COLO829 (cell line): ENCODE data around the gene MAGT1.
"Not testable (repeated sequence)": the region's sequence is repeated elsewhere in the genome, so short reads cannot be mapped to it uniquely, and the experiment has no call there.

Source experiments
- DNase-seq: peaks from one replicate; pipeline ENCODE4 v3.0.0; 2012; ENCODE audit warnings: low spot score

Gene MAGT1

DNA sequence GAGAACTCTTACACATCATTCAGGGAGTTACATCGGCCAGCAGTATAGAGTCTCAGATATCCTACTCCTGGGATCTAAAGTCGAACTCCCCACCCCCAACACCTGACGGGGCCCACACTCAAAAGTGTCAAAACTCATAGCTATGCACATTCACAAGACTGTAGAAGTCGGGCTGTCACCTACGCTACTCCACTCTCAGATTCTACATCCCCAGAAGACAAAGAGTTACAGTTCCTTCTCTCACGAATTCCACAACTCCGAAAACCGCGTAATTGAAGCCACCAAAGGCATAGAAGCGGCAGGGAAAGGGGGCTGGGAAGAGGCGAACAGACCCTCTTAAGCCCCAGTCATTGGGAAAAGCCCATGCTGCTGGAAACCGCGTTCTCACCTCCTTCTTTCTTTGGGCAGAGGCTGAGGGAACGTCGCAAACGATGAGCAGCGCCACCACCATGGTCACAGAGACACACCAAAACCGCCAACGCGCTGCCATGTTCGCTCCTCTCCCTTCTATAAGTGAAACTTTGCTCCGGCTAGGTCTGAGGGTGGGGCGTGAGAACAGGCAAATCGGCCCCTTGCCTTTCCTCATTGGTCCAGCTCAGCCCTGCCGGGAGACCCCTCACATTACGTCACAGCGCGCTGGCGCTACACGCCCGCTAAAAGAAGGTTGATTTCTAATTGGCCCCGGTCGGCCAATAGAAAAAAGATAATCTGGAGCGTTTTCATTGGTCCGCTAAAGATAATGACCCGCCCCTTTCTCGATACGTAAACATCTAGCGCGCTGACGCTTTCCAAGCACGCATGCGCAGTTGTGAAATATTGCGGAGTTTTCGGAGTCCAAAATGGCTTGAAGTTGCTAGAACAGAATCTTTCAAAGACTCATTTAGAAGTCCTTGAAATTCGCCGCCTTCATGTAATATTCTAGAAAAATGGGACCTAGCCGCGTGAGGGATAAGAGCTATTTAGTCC, at the start of gene MAGT1:
Gene MAGT1, minus strand, starts transcription at position 515 of the 966 bp plus-strand sequence. Its CDS starts 25 bp downstream, at position 490.
- peak; percentile 83 for DNase-seq

DNA sequence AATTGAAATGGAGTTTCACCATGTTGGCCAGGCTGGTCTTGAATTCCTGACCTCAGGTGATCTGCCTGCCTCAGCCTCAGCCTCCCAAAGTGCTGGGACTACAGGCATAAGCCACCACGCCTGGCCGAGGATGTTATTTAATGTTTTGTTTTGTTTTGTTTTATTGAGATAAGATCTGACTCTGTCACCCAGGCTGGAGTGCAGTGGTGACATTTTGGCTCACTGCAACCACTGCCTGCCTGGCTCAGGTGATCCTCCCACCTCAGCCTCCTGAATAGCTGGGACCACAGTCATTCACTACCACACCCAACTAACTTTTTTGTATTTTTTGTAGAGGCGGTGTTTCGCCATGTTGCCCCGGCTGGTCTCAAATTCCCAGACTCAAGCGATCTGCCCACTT, 49.8 kb upstream of the MAGT1 start:
- DNase-seq: not testable (repeated sequence)

DNA sequence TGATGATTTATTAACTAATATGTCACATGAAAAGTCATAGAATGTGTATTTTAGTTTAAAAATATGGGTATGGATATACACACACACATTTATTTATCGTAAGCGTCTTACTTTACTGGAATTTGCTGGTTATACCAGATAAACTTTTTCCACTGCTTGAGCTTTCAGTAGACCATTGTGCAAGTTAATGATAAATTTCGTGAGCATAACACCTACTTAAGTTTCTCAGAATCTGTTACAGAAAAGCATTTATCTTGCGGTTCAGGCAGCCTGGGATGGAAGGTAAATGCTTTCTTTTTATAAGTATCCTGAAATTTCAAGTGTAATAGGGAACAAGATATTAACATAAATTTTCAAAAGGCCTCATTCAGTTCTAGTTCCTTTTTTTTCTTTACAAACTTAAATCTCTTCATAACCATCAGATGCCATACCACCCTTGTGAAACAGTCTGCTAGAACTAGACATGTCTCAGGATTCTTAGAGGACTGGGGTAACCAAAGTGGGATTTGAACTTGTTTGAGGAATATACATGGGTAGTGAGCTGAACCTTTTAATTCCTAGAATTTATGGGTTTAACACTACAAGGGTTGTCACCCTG, 42.9 kb upstream of the MAGT1 start:
- DNase-seq: no peak

DNA sequence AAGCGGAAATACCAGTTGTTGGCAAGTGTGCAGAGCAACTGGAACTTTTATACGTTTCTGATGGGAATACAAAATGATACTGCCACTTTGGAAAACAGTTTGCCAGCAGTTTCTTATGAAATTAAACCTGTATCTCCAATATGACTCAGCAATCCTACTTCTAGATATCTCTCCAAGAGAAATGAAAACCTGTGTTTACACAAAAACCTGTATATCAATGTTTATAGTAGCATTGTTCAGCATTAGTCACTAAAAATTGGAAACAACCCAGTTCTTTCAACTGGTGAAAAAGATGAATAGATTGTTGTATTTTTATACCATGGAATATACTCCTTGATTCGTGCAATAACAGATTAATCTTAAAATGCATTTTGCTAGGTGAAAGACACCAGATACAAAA, 42.1 kb upstream of the MAGT1 start:
- no peak for DNase-seq

DNA sequence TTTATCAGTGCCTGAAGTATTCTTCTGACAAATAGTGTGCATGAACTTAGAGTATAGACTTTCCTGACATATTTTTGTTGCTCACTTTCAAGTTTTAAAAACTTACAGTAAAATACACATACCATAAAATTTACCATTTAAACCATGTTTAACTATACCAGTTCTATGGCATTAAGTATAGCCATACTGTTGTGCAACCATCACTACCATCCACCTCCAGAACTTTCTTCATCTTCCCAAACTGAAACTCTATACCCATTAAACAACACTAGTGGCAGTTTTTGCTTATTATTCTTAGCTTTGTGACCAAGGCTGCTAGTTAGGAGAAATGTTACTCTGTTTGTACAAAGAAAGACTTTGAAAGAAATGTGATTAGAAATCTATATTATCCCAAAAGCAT, 41.1 kb upstream of the MAGT1 start:
- no peak for DNase-seq

DNA sequence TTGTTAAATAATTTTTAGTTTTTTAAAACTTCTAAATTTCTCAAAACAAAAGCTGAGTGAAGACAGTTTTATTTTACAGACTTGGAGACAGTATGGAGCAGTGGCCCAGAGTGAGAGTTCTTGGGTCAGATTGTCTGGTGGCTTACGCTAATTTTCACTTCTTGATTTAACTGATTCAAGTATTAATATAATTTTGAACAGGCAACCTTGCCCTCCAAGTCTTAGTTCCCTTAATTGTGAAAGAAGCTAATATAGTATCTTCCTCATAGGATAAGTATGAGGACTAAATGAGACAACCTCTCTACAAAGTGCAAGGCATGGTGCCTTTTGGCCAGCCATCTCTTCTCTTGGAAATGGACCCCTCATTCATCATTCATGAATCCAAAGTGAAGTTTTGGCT, 40.7 kb upstream of the MAGT1 start:
- DNase-seq: no peak

DNA sequence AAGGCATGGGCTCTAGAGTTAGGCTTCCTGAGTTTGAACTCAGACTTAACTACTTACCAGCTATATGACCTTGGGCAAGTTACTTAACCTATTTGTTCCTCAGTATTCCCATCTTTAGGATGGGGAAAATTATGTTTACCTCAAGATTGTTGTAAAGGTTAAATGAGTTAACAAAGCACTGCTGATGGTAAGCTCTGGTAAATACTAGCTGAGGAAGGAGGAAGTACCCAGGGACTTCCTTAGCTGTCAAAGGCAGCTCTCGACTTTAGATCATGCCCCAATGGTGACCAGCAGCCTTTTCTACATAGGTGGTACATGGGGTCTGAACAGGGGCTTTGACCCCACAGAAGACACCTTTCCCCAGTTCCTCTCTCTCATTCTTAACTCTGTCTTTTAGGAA, 35.3 kb upstream of the MAGT1 start:
- no peak for DNase-seq

DNA sequence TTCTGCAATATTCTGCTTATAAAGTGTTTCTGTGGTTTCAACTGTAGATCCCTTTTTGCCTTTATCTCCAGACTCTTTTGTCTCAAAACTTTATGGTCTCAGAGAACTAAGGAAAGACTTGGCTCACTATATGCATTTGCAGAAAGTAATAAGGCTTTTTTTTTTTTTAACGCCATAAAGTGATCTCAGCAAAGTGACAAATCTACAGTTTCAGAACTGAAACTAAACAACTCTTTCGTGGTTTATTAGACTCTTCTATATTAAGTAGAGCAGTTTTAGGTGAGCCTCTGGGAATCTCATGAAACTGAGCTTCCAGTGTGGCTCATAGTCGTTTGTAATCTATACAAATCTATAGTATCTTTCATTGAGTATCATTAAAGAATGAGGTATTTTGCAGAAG, 30.5 kb upstream of the MAGT1 start:
- DNase-seq: no peak

DNA sequence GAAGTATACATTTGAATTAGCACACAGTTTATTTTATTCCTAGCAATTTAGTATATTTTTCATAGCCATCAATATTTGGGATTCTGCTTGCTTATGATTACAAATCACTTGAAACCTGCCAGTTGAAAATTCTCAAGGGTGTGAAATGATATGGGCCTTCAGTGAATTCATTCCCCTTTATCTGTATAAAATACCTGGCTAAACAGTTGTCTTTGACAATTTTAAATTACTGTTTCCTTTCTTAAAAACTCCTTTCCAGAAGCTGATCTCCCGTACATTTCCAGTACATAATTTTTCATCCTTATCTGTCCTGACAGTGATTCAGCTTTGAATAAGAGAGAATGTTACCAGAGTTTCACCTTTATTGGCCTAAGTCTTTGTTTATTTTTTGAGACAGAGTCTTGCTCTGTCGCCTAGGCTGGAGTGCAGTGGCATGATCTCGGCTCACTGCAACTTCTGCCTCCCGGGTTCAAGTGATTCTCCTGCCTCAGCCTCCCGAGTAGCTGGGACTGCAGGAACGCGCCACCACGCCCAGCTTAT, 29.2 kb upstream of the MAGT1 start:
- DNase-seq: no peak

DNA sequence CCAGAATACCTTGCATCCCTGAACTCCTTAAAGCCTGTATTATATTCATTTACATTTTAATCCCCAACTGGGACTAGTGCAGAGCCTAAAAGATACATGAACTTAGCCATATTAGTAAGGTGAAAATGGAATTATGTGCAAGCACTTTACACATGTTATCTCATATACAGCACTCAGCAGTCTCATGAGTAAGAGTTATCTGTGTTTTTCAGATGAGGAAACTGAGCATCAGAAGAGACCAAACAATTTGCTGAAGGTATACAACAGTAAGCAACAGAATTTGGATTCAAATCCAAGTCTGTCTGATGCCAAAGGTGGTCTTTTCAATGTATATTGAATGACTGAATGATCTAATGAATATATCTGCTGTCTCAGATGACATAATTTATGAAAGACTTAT, 27.6 kb upstream of the MAGT1 start:
- no peak for DNase-seq

DNA sequence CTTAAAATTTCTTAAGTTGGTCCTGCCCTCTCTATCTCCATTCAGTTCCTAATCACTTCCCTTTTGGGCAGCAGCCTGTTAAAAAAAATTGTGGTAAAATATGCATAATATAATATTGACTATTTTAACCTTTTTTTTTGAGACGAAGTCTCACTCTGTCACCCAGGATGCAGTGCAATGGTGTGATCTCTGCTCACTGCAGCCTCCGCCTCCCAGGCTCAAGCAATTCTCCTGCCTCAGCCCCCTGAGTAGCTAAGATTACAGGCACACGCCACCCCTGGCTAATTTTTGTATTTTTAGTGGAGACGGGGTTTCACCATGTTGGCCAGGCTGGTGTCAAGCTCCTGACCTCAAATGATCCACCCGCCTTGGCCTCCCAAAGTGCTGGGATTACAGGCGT, 24.1 kb upstream of the MAGT1 start:
- DNase-seq: not testable (repeated sequence)

DNA sequence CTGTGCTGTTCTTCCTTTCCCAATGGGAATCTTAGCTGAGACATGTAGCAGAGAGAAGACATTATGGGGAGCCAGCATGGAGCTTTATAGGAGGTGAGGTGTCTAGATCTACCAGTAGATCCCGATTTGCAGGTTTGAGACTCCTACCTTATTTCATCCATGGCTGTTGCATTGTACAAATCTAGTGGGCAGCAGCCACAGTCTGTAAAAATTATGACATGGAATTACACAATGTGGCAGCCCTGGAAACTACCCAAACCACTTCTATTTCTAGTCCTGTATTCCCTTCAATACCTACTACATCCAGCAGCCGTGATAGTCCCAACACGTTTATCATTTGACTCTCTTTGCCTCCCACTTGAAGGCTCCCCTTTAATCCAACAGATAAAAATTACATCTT, 23.3 kb upstream of the MAGT1 start:
- no peak for DNase-seq

DNA sequence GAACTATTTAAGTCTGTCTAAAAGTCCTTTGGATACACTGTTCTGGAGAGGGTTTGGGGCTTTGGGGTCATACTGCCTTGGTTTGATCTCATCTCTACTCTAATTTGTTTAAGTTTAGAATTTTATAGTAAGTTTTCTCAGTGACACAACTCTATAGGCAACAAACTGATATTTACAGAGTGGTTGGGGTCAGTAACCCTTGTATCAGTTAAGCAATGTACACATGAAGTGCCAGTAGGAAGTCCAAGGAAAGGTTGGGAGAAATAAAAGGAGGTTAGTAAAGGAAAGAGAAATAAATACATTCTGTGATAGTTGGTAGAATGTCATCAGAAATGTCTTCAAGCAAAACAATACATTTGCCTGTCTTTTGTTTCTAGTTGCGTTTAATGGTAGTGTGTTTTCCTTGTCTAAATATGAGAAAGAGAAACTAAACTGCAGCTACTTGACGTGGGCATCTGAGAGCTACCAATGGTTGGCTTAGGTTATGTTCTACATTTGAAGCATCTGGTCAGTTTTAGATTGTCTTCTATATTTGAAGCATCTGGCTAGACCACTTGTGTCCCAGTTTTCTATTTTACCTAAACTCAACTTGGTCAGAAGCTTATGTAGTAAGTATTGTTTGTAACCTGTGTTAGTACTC, 22.2 kb upstream of the MAGT1 start:
- DNase-seq: no peak

DNA sequence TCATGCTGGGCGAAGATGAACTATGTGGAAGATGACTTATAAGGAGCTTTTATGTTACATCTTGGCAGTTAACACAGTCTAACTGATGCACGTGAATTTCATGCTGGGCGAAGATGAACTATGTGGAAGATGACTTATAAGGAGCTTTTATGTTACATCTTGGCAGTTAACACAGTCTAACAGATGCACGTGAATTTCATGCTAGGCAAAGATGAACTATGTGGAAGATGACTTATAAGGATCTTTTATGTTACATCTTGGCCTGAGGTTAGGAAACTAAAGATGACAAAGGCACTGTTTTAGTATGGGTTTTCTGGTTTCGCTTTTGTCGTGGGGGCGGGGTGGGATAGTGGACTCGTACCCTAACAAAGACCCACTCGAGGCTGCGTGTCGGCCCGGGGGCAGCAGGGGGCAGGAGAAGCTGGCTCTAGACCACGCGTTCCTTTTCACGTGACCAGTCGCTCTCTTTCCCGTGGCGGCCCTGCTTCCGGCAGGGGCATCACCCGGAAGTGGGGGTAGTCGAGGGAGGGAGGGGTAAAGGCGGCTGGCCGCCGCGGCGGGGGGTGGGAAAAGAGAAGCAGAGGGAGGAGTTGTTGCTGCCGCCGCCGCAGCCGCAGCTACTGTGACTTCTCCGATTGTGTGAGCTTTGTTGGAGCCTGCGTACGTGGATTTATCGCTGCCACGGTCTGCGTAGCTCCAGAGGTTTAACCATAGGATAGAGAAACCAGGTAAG, 15.0 kb upstream of the MAGT1 start, which contains the start of gene ATP7A:
Gene ATP7A, plus strand, starts transcription at position 586 of the 733 bp plus-strand sequence. CDS start 60,949 bp downstream, outside the sequence.
- DNase-seq: peak; percentile 91

DNA sequence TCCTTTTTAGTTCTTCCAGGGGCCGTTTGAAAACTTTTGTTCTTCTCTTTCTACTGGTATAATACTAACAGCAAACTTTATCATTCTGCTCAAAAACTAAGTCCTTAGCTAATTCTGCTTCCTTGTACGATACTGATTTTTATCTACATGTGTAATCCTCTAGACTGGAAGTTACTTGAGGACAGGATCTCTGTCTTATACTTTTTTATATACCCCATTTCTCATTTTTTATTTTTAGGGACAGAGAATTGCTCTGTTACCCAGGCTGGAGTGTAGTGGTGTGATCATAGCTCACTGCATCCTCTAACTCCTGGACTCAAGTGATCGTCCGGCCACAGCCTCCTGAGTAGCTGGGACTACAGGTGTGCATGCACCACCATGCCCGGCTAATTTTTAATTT, 6.3 kb upstream of the MAGT1 start:
- DNase-seq: no peak

DNA sequence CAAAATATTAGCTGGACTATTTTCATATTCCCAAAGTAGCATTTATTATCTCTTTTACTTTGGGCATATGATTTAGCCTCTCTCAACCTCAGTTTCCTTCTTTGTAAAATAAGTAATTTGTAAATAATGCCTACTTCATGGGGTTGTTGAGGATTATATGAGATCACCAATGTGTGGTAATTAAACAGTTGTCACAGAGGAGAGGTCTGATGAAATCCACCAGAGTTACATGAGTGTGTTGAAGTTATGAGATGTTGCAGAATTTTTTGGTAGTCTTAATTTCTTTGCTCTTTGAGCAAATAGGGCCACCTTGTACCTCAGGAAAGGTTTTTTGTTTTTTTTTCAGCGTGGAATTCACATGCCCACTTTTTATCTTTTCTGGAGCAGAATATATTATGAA, 5.5 kb upstream of the MAGT1 start:
- DNase-seq: no peak

DNA sequence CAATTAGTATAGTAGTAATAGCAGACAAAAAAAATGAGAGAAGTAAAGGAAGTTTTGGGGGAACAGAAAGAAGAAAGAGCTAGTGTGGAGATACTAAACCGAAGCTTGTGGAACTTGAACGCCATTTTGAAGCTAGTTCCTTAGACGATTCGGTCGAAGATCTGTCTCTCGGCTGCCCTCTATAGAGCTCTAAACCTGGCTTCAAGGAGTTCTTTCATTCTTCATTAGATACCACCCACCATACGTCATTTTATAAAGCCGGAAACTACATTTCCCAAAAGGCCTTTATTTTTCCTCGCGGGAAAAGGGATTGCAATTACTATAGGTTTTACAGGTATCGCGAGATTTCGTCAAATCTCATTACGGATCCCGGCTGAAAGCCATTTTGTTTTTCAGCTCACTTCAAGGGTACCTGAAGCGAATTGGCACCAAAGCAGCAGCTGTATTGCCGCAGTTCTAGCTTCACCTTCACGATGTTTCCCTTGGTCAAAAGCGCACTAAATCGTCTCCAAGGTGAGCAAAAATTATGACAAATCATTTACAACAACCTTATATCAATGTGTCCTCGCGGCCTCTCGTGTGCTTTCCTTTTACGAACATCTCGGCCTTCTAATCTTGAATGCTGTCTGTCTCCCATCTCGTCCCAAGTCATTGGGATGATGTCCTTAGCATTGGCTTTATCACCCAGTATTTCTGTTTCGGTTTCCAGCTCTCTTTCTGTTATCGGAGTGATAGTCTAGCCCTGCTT, 4.0 kb upstream of the MAGT1 start, which contains the start of gene COX7B:
Gene COX7B, plus strand, starts transcription at position 388 of the 748 bp plus-strand sequence. Its CDS starts 86 bp downstream, at position 474.
- peak; percentile 87 for DNase-seq

DNA sequence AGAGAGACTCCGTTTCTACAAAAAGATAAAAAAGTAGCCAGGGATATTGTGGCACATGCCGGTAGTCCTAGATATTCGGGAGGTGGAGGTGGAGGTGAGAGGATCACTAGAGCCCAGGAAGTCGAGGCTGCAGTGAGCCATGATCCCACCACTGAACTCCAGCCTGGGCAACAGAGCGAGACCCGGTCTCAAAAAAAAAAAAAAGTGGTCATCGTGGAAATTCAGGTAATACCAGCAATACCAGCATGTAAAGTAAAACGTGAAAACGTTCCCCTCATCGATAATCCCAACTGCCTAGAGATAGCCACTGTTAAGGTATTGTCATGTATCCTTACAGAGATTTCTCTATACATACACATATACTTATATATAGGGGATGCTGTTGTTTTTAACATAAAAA, 1.5 kb downstream of the MAGT1 start:
- DNase-seq: no peak

DNA sequence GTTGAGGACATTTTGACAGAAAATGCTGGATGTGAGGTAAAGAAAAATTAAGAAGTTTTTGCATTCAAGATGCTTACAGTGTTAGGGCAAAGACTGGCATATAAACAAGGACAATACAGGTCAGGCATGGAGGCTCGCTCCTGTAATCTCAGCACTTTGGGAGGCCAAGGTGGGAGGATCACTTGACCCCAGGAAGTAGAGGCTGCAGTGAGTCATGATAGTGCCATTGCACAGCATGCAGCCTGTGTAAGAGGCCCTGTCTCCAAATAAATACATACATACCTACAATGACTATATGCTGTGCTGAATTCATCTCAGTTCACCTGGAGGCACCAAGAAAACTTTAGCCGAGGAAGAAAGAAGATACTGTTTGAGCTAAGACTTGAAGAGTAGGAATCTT, 2.3 kb downstream of the MAGT1 start:
- DNase-seq: no peak

DNA sequence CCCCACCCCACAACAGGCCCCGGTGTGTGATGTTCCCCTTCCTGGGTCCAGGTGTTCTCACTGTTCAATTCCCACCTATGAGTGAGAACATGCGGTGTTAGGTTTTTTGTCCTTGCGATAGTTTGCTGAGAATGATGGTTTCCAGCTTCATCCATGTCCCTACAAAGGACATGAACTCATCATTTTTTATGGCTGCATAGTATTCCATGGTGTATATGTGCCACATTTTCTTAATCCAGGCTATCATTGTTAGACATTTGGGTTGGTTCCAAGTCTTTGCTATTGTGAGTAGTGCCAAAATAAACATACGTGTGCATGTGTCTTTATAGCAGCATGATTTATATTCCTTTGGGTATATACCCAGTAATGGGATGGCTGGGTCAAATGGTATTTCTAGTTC, 13.8 kb downstream of the MAGT1 start:
- not testable (repeated sequence) for DNase-seq

DNA sequence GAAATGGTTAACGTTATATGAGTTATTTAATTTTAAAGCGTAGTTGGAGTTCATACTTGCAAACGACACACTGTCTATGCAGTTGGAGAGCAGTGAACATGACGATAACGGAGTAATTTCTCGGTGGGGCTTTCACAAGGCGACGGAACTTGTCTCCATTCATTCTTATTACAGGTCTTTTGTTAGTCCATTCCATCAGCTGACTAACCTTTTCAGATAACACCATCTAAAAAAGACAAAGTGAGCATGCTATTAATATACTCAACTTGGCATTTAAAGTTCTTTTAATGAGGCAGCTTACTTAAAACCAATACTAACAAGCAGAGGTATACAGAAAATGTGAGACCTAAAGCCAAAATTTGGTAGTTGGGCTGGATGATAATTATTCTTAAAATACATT, 19.9 kb downstream of the MAGT1 start:
- no peak for DNase-seq
